Astrocyte of the spinal cord (primary cell): ENCODE measurements around the gene TENM4.
A peak's percentile ranks its signal among the peaks of the same experiment; 100 is the strongest.

ENCODE experiments used
- DNase-seq: peaks from one replicate; pipeline ENCODE4 v3.0.0; 2011; ENCODE audit warnings: low read depth, low spot score
- H3K4me3 ChIP-seq: 2 replicates; pipeline ENCODE4 v1.5.1; 2011; ENCODE audit warnings: low read depth, mild to moderate bottlenecking, low read length, moderate library complexity
- CTCF ChIP-seq: IDR thresholded peaks from 2 replicates; pipeline ENCODE4 v1.5.1; 2012; ENCODE audit warnings: low read depth, mild to moderate bottlenecking, low read length, inconsistent platforms
- in situ Hi-C: cut with HindIII; loops from 2 replicates; pipeline ENCODE4 v1.10.0; 2017; ENCODE audit warnings: low sequenced_read_pairs

TENM4 gene

GRCh38 chr11:78742430-78742829, 698.4 kb downstream of the TENM4 start:
- DNase-seq, result peak; percentile 35
- H3K4me3 ChIP-seq, result no peak overlapping the region
- no peak for TF ChIP-seq CTCF
- in situ Hi-C loops, result no loop called here

GRCh38 chr11:78741741-78742140, 699.1 kb downstream of the TENM4 start:
- in situ Hi-C loops, result no loop called here
- no peak overlapping the region for H3K4me3 ChIP-seq
- no peak for TF ChIP-seq CTCF
- DNase-seq, result no peak

DNA sequence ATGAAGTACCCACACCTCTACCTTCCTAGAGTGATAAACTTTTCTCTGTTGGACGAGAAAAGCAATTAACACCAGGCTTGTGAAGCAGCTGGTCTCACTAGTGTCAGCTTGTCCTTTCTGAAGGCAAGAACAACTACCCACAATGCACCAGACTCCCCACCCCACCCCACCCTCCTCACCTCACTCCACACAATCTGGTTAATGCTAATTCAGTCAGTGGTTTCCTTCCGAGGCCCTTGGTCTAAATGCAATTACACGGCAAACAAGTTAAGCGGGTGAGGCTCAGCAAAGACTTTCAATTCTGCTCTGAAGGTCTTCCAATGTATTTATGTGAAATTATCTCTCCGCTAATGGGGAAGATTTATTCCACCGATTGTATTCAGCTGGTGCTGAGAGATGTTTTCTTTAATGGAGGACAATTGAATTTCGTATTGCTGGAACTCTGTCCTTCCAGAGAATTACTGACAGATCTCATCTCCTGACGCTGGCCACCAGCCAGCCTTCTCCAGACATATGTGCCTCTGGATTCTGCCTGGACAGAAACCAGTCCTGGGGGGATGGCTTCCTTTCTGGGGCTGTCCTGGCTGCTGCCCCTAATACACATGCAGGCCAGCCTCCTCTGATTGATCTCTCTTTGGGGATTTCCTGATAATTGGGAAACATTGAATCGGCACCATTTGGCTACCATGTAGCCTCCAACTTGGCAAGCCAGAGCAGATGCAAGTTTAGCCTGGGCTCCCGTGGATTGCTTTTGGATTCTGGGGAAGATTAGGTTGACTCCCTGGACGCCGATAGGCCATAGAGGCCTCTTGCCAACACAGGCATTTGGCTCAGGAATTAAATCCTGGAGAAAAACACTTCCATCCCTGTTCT, 700.4 kb downstream of the TENM4 start:
- H3K4me3 ChIP-seq, result no peak overlapping the region
- DNase-seq, result no peak
- in situ Hi-C loops, result no loop called here
- no peak for TF ChIP-seq CTCF

- no peak for TF ChIP-seq CTCF
- no peak overlapping the region for H3K4me3 ChIP-seq
- in situ Hi-C loops, result no loop called here
- peak; percentile 36 for DNase-seq
Observed at GRCh38 chr11:78737891-78738290, 702.9 kb downstream of the TENM4 start.

GRCh38 chr11:78737301-78737700, 703.5 kb downstream of the TENM4 start:
- no peak for TF ChIP-seq CTCF
- H3K4me3 ChIP-seq, result no peak overlapping the region
- in situ Hi-C loops, result no loop called here
- no peak for DNase-seq

DNA sequence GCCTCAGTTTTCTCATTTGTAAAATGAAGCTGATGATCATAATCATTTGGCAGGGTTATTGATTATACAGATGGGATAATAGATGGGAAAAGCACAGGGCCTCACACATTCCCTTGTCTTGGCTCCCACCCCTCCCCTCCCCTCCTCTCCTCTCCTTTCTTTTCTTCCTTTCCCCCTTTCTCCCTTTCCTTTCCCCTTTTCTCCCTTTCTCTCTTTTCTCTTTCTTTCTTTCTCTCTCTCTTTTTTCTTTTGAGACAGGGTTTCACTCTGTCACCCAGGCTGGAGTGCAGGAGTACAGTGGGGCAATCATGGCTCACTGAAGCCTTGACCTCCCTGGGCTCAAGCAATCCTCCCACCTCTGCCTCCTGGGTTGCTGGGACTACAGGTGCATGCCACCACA, 705.1 kb downstream of the TENM4 start:
- in situ Hi-C loops, result no loop called here
- DNase-seq, result no peak
- TF ChIP-seq CTCF, result no peak
- H3K4me3 ChIP-seq, result no peak overlapping the region
